ENCODE results near the gene CGB2.
"Not testable (repeated sequence)": the region's sequence is repeated elsewhere in the genome, so short reads cannot be mapped to it uniquely, and the experiment has no call there.

DNA sequence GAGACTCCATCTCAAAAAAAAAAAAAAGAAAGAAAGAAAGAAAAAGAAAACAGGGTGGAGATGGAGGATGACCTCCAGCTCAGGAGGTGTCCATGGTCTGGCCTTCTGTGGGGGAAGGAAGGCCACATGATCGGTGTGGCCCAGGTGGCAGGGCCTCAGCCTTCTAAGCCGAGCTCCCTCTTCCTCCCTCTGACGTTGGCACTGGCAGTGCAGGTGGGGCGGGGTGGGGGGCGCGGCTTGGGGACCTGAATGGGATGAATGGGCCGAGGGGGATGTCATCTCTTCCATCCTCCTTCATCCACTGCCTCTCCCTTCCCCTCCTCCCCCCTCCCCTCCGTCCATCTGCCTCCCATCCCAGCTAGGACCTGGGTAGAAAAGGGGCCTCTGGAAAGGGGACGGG is 8.0 kb downstream of the CGB2 start:
- not testable (repeated sequence) for TF ChIP-seq ELF1 (CRISPR knock-in tag; IDR thresholded peaks at IDR 0.05); SMYD3 (CRISPR knock-in tag; IDR thresholded peaks at IDR 0.05); MAZ (IDR thresholded peaks at IDR 0.05; ENCODE audit: borderline replicate concordance, low read depth, low read length); MAZ (CRISPR knock-in tag; IDR thresholded peaks at IDR 0.05; ENCODE audit: low read depth); CTCF (CRISPR knock-in tag; IDR thresholded peaks at IDR 0.05); EP300 (IDR thresholded peaks at IDR 0.05; ENCODE audit: low read depth in 2 of 2, low read length in 2 of 2); EP300 (CRISPR knock-in tag; IDR thresholded peaks at IDR 0.05; ENCODE audit: borderline replicate concordance)
